Stimulated activated effector memory CD8-positive, alpha-beta T cell treated with anti-CD3 and anti-CD28 coated beads, Interleukin-12 subunit alpha, Interleukin-12 subunit beta, amount 100 ng/mL, for 72 hours (primary cell): Measurements from ENCODE around the gene MOB3C.

ENCODE experiments used
- ATAC-seq: fragments of 150-1000 bp; cut with Tn5 transposase; 2 replicates; pipeline ENCODE4 v1.10.0; 2021
- DNase-seq, 2 donors: peaks; one replicate each; pipeline ENCODE4 v3.0.0; 2021 to 2022; ENCODE audit warnings: low spot score in 2 of 2
- H3K27ac Mint-ChIP-seq: one replicate; pipeline ENCODE4 v1.8.0; 2022; ENCODE audit warnings: mild to moderate bottlenecking, mixed read lengths
- H3K36me3 Mint-ChIP-seq: one replicate; pipeline ENCODE4 v1.8.0; 2022; ENCODE audit warnings: mild to moderate bottlenecking, mixed read lengths
- H3K4me1 Mint-ChIP-seq: one replicate; pipeline ENCODE4 v1.8.0; 2022; ENCODE audit warnings: mixed read lengths
- H3K4me3 Mint-ChIP-seq: one replicate; pipeline ENCODE4 v1.8.0; 2022; ENCODE audit warnings: mild to moderate bottlenecking, mixed read lengths
- H3K9me3 Mint-ChIP-seq: one replicate; pipeline ENCODE4 v1.8.0; 2022; ENCODE audit warnings: mixed read lengths

The MOB3C gene

DNA sequence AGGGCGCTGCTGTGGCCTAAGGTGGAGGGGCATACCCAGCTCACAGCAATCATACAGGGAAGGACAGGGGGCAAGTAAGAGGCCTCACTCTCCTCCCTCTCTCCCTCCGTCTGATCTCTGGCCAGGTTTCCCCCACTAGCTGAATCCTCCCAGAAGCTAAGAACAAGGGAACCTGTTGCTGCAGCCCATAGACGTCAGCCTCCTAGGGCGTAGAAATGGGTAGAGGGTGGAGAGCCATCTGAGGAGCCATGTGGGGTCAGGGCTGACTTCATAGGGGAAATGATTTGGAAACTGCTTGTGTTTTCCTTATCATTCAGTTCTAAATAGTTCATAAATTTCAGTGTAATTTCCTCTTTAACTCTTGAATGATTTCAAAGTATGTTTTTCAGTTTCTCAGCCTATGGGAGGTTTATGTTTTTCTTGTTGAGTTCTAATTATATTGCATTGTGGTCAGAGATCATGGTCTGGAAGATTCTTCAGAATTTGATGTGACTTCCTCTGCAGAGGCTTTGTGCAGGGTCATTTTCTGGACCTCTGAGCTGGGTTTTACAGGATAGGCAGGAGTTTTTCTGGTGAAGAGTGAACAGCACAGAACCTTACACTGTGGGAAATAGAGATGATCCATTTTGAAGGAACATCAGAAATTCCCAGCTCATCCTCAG, 2.3 kb upstream of the MOB3C start:
- ATAC-seq (no peak), DNase-seq (no peak)
- H3K9me3 Mint-ChIP-seq = no peaks in the 10 kb centered on the region
- H3K36me3 Mint-ChIP-seq = no peaks in the 10 kb centered on the region
- peak overlapping the region; percentile 35 for H3K27ac Mint-ChIP-seq
- no peak overlapping the region for H3K4me3 Mint-ChIP-seq
- peaks cover 50% of the 10 kb centered on the region for H3K4me1 Mint-ChIP-seq

DNA sequence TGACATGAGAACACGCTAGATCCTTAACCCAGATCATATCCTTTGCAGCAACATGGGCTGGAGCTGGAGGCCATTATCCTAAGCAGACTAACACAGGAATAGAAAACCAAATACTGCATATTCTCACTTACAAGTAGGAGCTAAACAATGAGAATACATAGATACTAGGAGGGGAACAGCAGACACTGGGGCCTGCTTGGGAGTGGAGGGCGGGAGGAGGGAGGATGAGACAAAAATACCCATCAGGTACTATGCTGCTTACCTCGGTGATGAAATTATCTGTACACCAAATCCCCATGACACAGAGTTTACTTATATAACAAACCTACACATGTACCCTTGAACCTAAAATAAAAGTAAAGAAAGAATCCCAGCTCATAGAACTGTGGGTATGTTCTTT, 1.2 kb upstream of the MOB3C start:
- H3K4me3 Mint-ChIP-seq = peak overlapping the region; percentile 90
- H3K4me1 Mint-ChIP-seq = peaks cover 61% of the 10 kb centered on the region
- H3K36me3 Mint-ChIP-seq = peaks cover 6% of the 10 kb centered on the region
- DNase-seq (no peak), ATAC-seq (no peak)
- H3K27ac Mint-ChIP-seq = peak overlapping the region; percentile 94
- H3K9me3 Mint-ChIP-seq = no peaks in the 10 kb centered on the region

DNA sequence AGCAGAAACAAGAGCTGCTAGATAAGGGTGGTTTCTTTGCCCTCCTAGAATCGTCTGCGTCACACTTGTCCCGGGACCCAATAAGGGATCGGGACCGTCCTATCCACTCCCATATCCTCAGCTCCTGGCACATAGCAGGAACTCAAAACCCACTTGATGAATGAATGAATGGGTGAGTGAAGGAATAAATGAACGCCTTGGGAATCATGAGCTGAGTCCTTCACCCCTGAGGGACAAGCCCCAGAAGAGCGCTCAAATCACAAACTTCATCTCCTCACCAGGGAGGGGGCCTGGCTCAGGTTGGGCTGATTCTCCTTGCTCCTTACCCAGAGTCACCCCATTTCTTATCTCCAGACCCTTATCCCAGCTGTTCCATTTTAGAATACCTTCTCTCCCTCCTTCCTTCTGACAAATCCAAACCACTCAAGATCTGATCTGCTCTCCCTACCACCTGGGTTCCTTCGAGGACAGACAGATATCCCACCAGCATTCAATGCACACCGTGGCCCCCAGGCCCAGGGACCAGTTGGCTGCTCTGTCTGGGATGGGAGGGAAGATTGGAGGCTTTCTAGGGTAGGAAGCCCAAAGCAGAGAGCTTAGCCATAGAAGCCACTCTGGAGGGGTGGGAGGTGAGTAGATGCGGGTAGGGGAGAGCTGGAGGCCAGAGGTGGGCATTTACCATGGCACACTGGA, 643 bp upstream of the MOB3C start:
- ATAC-seq (no peak), DNase-seq (no peak)
- H3K36me3 Mint-ChIP-seq = peaks cover 12% of the 10 kb centered on the region
- no peaks in the 10 kb centered on the region for H3K9me3 Mint-ChIP-seq
- peak overlapping the region; percentile 90 for H3K4me3 Mint-ChIP-seq
- peaks cover 67% of the 10 kb centered on the region for H3K4me1 Mint-ChIP-seq
- H3K27ac Mint-ChIP-seq = peak overlapping the region; percentile 94

DNA sequence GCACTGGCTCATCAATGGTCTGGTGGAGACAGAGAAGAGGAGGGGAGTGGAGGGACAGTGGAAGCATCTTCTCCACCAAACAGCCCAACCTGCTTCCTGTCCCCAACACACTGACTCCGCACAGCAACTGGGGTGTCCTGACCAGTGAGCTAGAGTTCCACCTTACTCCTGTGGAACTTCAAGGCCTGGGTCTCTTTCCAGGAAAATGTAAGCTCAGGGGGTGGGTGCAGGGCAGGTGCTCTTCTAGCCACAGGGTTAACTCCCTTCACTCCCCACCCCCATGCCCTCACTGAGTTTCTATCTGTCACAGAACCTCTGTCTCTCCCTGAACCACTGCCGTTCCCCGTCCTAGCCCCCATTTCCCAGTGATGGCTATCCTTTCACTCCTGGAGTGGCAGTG, 876 bp downstream of the MOB3C start:
- H3K4me1 Mint-ChIP-seq = peaks cover 76% of the 10 kb centered on the region
- DNase-seq (peak in 1 of 2 donors; percentile 65), ATAC-seq (peak; percentile 33)
- H3K27ac Mint-ChIP-seq = peak overlapping the region; percentile 94
- peak overlapping the region; percentile 90 for H3K4me3 Mint-ChIP-seq
- peaks cover 27% of the 10 kb centered on the region for H3K36me3 Mint-ChIP-seq
- no peaks in the 10 kb centered on the region for H3K9me3 Mint-ChIP-seq

DNA sequence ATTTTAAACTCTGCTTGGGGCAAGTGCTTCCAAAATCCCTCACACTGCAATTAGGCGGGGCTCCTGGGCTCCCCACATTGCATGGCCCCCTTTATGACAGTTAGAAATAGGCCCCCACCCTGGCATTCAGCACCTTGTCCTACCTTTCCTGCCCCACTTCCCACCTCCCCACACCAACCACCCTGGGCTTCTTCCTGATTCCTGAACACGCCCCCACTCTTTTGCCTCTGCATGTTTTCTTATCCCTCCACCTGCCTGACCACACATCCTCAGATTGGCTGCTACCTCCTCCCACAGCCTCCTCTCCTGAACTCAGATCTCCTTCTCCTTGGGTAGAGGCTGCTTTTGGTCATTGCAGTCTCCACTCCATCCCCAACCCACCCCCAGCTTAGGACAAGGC, 1.5 kb downstream of the MOB3C start:
- Mint-ChIP-seq H3K27ac (peak overlapping the region; percentile 94), H3K36me3 (peaks cover 33% of the 10 kb centered on the region), H3K4me1 (peaks cover 80% of the 10 kb centered on the region), H3K9me3 (no peaks in the 10 kb centered on the region), H3K4me3 (peak overlapping the region; percentile 90)
- DNase-seq = no peak
- no peak for ATAC-seq

DNA sequence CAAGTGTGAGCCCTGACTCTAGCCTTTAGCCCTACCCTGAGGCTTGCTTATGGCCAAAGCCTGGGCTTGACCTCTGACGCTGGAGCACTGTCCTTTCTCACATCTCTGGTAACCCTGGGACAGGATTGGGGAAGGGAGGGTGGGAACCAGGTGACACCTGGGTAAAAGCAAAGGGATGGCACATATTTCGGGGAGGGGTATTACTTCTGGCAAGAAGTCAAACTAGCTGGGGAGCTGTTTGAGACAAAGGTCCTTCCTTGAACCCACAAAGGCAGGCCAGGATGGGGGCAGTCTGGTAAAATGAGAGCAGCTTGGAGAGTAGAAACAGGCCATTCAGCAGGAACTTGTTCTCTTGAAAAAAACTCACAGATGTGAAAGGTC, 2.0 kb downstream of the MOB3C start:
- ATAC-seq (no peak), DNase-seq (no peak)
- H3K9me3 Mint-ChIP-seq = no peaks in the 10 kb centered on the region
- H3K36me3 Mint-ChIP-seq = peaks cover 38% of the 10 kb centered on the region
- H3K27ac Mint-ChIP-seq = peak overlapping the region; percentile 94
- peaks cover 85% of the 10 kb centered on the region for H3K4me1 Mint-ChIP-seq
- H3K4me3 Mint-ChIP-seq = peak overlapping the region; percentile 90

DNA sequence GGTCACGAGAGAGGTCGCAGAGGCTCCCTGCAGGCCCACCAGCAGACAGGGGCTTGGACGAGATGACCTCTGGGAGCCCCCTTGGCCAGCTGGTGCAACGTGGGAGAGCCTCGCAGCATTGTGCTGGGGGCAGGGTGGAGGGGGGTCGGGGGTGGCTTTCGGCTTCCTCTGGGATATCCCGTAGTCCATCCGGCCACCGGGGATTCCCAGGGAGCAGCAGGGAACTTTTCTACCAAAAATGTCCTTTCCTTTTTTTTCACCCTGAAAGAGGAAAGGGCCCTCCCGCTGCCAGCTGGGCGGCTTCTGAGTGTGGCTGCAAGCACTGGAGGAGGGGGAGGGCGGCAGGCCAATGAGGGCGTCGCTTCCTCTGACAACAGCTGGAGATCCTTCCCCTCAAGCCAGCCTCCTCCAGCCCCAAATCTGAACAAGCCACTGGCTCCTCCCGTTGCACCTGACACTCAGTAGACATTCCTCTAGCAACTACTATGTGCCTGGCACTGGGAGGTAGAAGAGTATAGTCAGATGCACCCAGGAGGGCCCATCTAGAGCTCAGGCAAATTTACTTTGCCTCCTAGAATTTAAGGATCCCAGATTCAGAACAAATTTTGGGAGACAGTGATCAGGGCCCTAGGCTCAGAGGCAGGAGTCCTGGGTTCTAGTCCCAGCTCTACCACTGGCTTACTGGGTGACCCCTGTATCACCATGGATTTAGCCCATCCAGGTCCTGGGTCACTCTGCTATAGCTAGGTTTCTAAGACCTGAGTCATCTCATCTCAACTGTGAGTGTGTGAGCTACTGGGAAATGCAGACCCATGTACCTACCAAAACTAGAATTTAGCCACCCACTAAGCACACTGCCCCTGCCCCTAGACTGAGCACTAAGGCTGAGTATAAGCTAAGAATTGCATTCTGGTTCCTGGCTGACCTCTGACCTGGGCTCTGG, 2.7 kb downstream of the MOB3C start:
- DNase-seq (no peak), ATAC-seq (peak; percentile 52)
- Mint-ChIP-seq H3K4me1 (peaks cover 86% of the 10 kb centered on the region), H3K9me3 (no peaks in the 10 kb centered on the region), H3K27ac (peak overlapping the region; percentile 94), H3K4me3 (peak overlapping the region; percentile 47), H3K36me3 (peaks cover 45% of the 10 kb centered on the region)

DNA sequence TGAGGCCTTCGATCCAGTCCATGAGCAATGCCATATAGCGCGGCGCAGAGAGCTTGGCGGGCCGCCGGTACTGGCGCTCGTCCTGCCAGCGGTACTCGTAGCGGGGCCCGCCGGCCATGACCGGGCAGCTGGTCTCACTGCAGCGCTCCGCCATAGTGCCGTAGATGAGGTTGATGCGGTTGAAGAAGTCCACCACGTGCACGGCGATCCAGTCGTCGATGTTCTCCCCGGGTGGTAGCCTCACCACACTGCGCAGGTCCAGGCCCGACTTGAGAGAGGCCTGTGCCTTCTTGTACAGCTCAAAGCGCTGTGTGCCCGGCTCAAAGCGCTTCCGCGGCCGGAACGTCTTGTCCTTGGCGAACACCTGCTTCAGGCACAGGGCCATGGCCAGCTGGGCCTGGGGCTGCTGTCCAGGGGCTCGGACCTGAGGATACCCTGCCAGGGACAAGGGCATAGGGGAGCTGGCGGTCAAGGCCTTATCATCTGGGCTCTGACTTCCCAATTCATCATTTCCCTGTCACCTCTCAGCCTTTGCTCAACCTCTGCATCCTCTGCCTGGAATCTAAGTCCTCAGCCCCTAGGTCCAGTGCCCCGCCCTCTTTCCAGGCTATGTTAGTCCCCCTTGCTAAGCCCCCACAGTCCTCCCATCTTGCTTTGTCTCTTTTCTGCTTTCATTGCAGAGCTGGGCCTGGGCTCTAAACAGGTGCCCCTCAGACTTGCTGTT, 3.5 kb downstream of the MOB3C start:
- no peak for ATAC-seq
- peak overlapping the region; percentile 89 for H3K27ac Mint-ChIP-seq
- no peaks in the 10 kb centered on the region for H3K9me3 Mint-ChIP-seq
- H3K36me3 Mint-ChIP-seq = peaks cover 53% of the 10 kb centered on the region
- H3K4me1 Mint-ChIP-seq = peaks cover 79% of the 10 kb centered on the region
- no peak for DNase-seq
- H3K4me3 Mint-ChIP-seq = peak overlapping the region; percentile 47

DNA sequence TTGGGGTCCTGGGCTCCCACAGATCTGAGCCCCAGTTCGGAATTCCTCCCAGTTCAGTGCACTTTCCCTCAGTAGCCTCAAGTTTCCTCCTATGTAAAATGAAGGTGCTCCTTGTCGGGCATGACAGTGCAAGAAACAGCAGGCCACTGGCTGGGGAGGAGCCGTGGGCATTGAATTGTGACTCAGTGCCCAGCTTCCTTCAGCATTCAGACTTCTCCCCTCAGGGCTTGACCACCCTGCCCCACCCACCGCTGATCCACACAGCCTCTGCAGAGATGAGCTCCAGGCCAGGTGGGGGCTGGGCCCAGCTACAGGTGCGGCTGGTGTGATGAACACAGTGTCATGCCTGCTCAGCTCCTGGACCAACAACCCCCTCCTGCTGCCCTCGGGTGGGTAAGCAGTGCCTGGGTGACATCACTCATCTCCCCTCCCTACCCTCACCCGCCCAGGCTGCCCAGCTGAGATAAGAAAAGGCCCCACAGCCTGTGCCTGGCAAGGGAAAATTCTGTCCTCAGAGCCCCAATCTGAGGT, 4.9 kb downstream of the MOB3C start:
- peak overlapping the region; percentile 89 for H3K27ac Mint-ChIP-seq
- H3K36me3 Mint-ChIP-seq = peaks cover 60% of the 10 kb centered on the region
- no peak for DNase-seq
- no peak for ATAC-seq
- peaks cover 70% of the 10 kb centered on the region for H3K4me1 Mint-ChIP-seq
- H3K4me3 Mint-ChIP-seq = peak overlapping the region; percentile 30
- no peaks in the 10 kb centered on the region for H3K9me3 Mint-ChIP-seq

DNA sequence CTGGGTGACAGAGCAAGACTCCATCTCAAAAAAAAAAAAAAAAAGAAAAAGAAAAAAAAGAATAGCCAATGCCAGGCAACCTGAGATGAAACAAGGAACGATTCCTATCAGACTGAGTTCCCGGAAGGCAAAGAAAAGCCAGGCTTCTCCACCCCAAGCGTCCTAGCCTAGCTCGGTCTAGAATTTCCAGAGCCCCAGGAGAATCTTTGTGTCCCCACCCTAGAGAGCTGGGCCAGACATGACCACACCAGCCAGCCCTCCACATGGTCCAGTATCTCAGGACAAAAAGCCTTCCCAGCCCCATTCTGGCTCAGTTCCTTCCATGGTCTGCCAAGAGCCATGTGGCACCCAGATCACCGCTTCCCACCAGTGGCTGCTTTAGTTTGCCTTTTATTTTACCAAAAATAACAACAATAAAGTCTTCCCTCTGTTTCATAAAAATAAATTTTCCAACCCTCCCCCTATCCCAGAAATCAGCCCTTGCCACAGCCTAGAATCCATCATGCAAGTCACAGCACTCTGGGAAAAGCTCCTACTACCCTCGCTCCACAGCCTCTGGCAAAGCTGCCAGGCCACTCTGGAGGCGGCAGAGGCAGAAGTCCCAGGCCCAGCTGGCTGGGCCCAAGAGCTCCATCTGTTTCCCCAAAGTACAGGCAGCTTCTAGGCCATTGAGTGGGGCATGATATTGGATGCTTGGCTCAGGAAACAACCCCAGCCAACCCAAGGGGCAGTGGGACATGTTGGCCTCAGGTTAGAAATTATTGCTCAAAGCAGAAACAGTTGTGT, 9.1 kb downstream of the MOB3C start:
- Mint-ChIP-seq H3K9me3 (no peaks in the 10 kb centered on the region), H3K4me1 (peaks cover 63% of the 10 kb centered on the region), H3K4me3 (no peak overlapping the region), H3K27ac (peak overlapping the region; percentile 42), H3K36me3 (peaks cover 65% of the 10 kb centered on the region)
- no peak for DNase-seq
- no peak for ATAC-seq

DNA sequence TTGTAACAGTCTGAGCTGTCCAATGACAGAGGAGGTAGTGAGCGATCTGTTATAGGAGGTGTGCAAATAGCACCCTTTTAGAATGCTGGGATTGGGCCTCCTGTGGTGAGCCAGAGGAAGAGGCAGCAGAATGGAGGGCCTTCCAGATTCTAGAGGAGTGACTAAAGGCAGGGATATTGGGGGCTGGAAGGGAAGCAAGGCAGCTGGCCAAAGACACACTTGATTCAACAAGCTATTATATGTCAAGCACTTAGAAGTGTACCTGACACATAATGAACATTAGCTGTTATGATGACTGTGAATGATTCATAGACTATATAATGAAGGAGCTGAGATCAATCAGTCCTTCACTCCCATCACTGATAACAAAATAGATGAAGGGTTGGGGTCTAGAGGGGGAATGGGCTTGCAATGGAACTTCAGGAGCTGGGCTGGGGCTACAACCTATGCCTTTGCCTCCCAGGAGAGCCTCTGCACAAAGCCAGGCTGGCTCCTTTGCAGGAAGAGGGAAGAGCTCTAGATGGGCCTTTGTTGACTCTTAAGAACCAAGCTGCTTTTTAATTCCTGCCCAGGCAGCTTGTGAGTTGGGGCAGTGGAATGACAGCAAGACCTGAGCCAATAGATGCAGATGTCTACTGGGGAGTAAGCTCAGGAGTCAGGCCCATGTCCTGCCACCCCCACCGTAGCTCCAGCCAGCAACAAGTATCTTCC, 10.2 kb downstream of the MOB3C start:
- DNase-seq (no peak), ATAC-seq (no peak)
- Mint-ChIP-seq H3K27ac (peak overlapping the region; percentile 89), H3K4me1 (peaks cover 61% of the 10 kb centered on the region), H3K4me3 (peak overlapping the region; percentile 90), H3K9me3 (no peaks in the 10 kb centered on the region), H3K36me3 (peaks cover 53% of the 10 kb centered on the region)

DNA sequence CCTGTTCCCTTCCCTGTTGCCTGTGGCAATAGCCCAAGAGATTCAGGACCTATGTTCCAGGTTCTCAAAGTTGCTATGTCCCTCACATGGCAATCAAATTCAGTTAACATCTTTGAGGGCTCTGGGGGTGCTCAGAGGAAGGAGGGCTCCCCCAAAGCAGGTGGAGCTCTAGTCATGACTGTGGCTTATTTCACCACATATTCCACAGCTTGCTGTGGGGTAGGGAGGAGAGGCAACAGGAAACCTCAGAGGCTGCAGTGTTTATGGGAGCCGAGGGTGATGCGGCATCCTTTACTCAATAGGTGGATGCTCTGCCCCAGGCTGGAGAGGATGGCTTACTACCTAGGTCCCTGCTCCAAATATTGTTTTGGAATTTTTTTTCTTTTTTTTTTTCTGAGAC, 11.4 kb downstream of the MOB3C start:
- Mint-ChIP-seq H3K4me1 (peaks cover 60% of the 10 kb centered on the region), H3K9me3 (no peaks in the 10 kb centered on the region), H3K36me3 (peaks cover 42% of the 10 kb centered on the region), H3K4me3 (peak overlapping the region; percentile 90), H3K27ac (peak overlapping the region; percentile 89)
- peak; percentile 42 for ATAC-seq
- no peak for DNase-seq

DNA sequence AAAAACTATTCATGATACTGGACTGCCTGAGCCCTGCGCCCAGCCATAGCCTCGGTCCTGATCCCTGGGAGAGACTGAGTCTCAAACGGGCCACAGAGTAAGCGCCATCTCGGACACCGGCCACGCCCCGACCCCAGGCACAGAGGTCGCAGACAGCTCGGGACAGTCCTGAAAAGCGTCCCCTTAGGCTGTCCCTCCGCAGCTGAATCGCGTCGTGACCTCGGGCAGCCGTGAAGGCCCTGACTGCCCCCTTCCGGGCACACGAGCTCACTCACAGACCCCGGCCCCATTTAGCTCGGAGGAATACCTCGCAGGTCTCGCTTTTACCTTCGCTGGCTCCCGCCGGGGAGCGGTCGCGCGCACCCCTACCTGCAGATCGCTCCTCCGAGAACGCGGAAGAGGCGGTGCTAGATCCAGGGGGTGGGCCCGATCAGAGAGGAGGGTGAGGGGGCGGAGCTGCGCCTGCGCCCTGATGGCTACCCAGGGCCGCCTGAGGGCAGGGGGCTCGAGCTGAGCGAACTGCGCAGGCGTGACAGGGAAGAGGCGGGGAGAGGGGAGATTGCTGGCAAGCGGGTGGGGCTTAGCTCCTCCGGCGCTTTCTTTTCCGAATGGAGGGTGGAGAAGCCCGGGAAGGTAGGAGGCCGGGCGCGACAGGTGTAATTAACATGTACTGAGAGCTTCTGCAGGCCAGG, 12.6 kb downstream of the MOB3C start, which contains the start of gene MKNK1:
Gene MKNK1, minus strand, starts transcription at position 411 of the 692 bp plus-strand sequence. CDS start 20,941 bp downstream, outside the sequence.
- peak; percentile 95 for ATAC-seq
- Mint-ChIP-seq H3K9me3 (no peaks in the 10 kb centered on the region), H3K4me3 (peak within 1 kb of the TSS; percentile 90), H3K27ac (peak within 1 kb of the TSS; percentile 89), H3K36me3 (peaks cover 29% of the 10 kb centered on the region), H3K4me1 (peaks cover 61% of the 10 kb centered on the region)
- peak; percentile 95 to 99 for DNase-seq
